GM23338 (cell line): ENCODE measurements around the gene CCNL1.

Experiments
- CTCF ChIP-seq, 2 experiments: fragments of 200-600 bp in 1 of 2; sonication (generic) in 1 of 2; conservative IDR thresholded peaks; 2 replicates each; pipeline versions ENCODE4 v1.5.1 to v1.6.1; 2016 to 2017; ENCODE audit warnings: antibody characterized with exemption in 2 of 2, low read depth in 2 of 2, mild to moderate bottlenecking in 2 of 2, moderate library complexity in 1 of 2
- ETS1 ChIP-seq: IDR thresholded peaks from 2 replicates; pipeline ENCODE4 v1.6.1; 2016; ENCODE audit warnings: antibody characterized with exemption
- EZH2phosphoT487 ChIP-seq: fragments of 200-600 bp; sonication (generic); IDR thresholded peaks from one replicate; pipeline ENCODE4 v1.8.1; 2018; ENCODE audit warnings: antibody characterized with exemption; ENCODE audit not compliant: unreplicated experiment
- JUNB ChIP-seq: IDR thresholded peaks from one replicate; pipeline ENCODE4 v1.6.1; 2016; ENCODE audit warnings: antibody characterized with exemption; ENCODE audit not compliant: unreplicated experiment
- NANOG ChIP-seq: IDR thresholded peaks from 2 replicates; pipeline ENCODE4 v1.6.1; 2016; ENCODE audit warnings: antibody characterized with exemption, borderline replicate concordance
- POLR2AphosphoS5 ChIP-seq: IDR thresholded peaks from 2 replicates; pipeline ENCODE4 v1.6.1; 2016; ENCODE audit warnings: antibody characterized with exemption, low read depth
- REST ChIP-seq: IDR thresholded peaks from one replicate; pipeline ENCODE4 v1.6.1; 2018; ENCODE audit warnings: antibody characterized with exemption; ENCODE audit not compliant: unreplicated experiment
- ZNF114 ChIP-seq: fragments of 250-450 bp; sonication (Bioruptor Pico); IDR thresholded peaks from 2 replicates; pipeline ENCODE4 v1.5.0; 2020; ENCODE audit warnings: mild to moderate bottlenecking, moderate library complexity

GRCh38 chr3:157147099-157147803 lies 12.7 kb downstream of the CCNL1 start:
- TF ChIP-seq CTCF (conservative IDR thresholded peaks at IDR 0.05; ENCODE audit: low read depth in 2 of 2) (no peak), NANOG (no peak), ZNF114 (CRISPR knock-in tag) (no peak), POLR2AphosphoS5 (no peak), ETS1 (no peak), JUNB (no peak), REST (no peak), EZH2phosphoT487 (no peak)
